GM12878 (cell line): ENCODE measurements around the gene FTL. TPM values are rescaled to one million over a fixed set of nuclear protein-coding genes. Genes with fewer than 3 reads are reported as not detected.

Experiments
- ATF2 ChIP-seq: IDR thresholded peaks from 2 replicates; pipeline ENCODE4 v1.6.1; 2012; ENCODE audit warnings: low read length, inconsistent platforms
- BCLAF1 ChIP-seq: fragments of 450-650 bp; IDR thresholded peaks from 2 replicates; pipeline ENCODE4 v1.6.1; 2017; ENCODE audit warnings: antibody characterized with exemption, mild to moderate bottlenecking, moderate library complexity
- BMI1 ChIP-seq: fragments of 450-650 bp; IDR thresholded peaks from 2 replicates; pipeline ENCODE4 v1.6.1; 2016; ENCODE audit warnings: mild to moderate bottlenecking, moderate library complexity, borderline replicate concordance
- CBX3 ChIP-seq: fragments of 200-600 bp; sonication (generic); IDR thresholded peaks from 2 replicates; pipeline ENCODE4 v1.6.1; 2016; ENCODE audit warnings: low read depth, borderline replicate concordance
- CBX5 ChIP-seq: sonication (generic); IDR thresholded peaks from 2 replicates; pipeline ENCODE4 v1.6.1; 2016; ENCODE audit warnings: low read depth, moderate library complexity, mild to moderate bottlenecking, inconsistent platforms
- CHD1 ChIP-seq: IDR thresholded peaks from 2 replicates; pipeline ENCODE4 v1.6.1; 2012; ENCODE audit warnings: low read depth, low read length, improper control_type of control experiment
- CREB1 ChIP-seq: IDR thresholded peaks from 2 replicates; pipeline ENCODE4 v1.6.1; 2012; ENCODE audit warnings: low read depth, mild to moderate bottlenecking, inconsistent platforms
- GATAD2B ChIP-seq: fragments of 450-650 bp; conservative IDR thresholded peaks from 2 replicates; pipeline ENCODE4 v1.6.1; 2017; ENCODE audit warnings: low read depth, mild to moderate bottlenecking, moderate library complexity
- IRF3 ChIP-seq: fragments of 450-650 bp; IDR thresholded peaks from 2 replicates; pipeline ENCODE4 v1.6.1; 2014; ENCODE audit warnings: mild to moderate bottlenecking
- IRF5 ChIP-seq: fragments of 450-650 bp; IDR thresholded peaks from 2 replicates; pipeline ENCODE4 v1.6.1; 2017; ENCODE audit warnings: borderline replicate concordance
- MAX ChIP-seq: IDR thresholded peaks from 2 replicates; pipeline ENCODE4 v1.6.1; 2012; ENCODE audit warnings: low read depth, low read length, improper control_type of control experiment
- MEF2B ChIP-seq: fragments of 450-650 bp; IDR thresholded peaks from 2 replicates; pipeline ENCODE4 v1.6.1; 2018; ENCODE audit warnings: mild to moderate bottlenecking, moderate library complexity; ENCODE audit not compliant: partially characterized antibody, poor library complexity, severe bottlenecking
- MTA2 ChIP-seq: fragments of 450-650 bp; IDR thresholded peaks from 2 replicates; pipeline ENCODE4 v1.6.1; 2016; ENCODE audit warnings: low read depth, mild to moderate bottlenecking, moderate library complexity
- NRF1 ChIP-seq: conservative IDR thresholded peaks from 2 replicates; pipeline ENCODE4 v1.6.1; 2011; ENCODE audit warnings: mild to moderate bottlenecking, low read depth, low read length, improper control_type of control experiment
- PAX8 ChIP-seq: fragments of 450-650 bp; IDR thresholded peaks from 2 replicates; pipeline ENCODE4 v1.6.1; 2017; ENCODE audit warnings: mild to moderate bottlenecking, moderate library complexity
- POU2F2 ChIP-seq: IDR thresholded peaks from 3 replicates; pipeline ENCODE4 v1.6.1; 2011; ENCODE audit warnings: low read depth, mild to moderate bottlenecking, low read length, borderline replicate concordance
- RAD51 ChIP-seq: fragments of 450-650 bp; IDR thresholded peaks from 2 replicates; pipeline ENCODE4 v1.6.1; 2016; ENCODE audit warnings: moderate library complexity, mild to moderate bottlenecking, inconsistent platforms
- RELB ChIP-seq: fragments of 450-650 bp; IDR thresholded peaks from 2 replicates; pipeline ENCODE4 v1.6.1; 2017; ENCODE audit warnings: low read depth, mild to moderate bottlenecking, moderate library complexity
- SP1 ChIP-seq: IDR thresholded peaks from one replicate; pipeline ENCODE4 v1.6.1; 2011; ENCODE audit warnings: low read depth, low read length
- SREBF1 ChIP-seq: IDR thresholded peaks from 2 replicates; pipeline ENCODE4 v1.6.1; 2012; ENCODE audit warnings: mild to moderate bottlenecking, low read length
- polyA plus RNA-seq, 11 experiments: library from polyadenylated mRNA; depleted of rRNA in 4 of 11; unstranded in 6 of 11; stranded (reverse) in 5 of 11; fragments of >200 nt; fragmentation: Nextera tagmentation in 4 of 11; fragmentation: Illumina TruSeq in 1 of 11; extraction: Ambion mirVana in 4 of 11; extraction: Trizol in 1 of 11; gene quantifications; 1 replicate in 1 of 11; 2 replicates in 10 of 11; pipeline versions ENCODE4 v1.2.1 to v1.2.3, GENCODE V29; 2011 to 2016; ENCODE audit warnings: inconsistent platforms in 2 of 11, missing spikeins in 2 of 11, low read depth in 1 of 11
- total RNA-seq, 4 experiments: library from RNA; depleted of rRNA in 3 of 4; stranded (reverse); fragments of >200 nt in 3 of 4; fragmentation: Illumina TruSeq in 1 of 4; extraction: Trizol in 1 of 4; gene quantifications; 2 replicates each; pipeline versions ENCODE4 v1.2.1 to v1.2.3, GENCODE V29; 2013 to 2021

Gene FTL
- total and polyA plus RNA-seq, 10 of the 15 experiments (the other 5 are each of a cell fraction or from before 2014, with no cell fraction given) = 364 to 8,913 (median 1,595) TPM

- TF ChIP-seq BCLAF1 (no peak), MAX (no peak), BMI1 (no peak), MTA2 (peak; percentile 57; the same call in 1 of the 2 replicates), CBX3 (no peak), CREB1 (no peak), SREBF1 (no peak), RAD51 (no peak), PAX8 (no peak), GATAD2B (0 out of 2 replicates have a peak, but pooled peaks have one; percentile 67), POU2F2 (peak; percentile 70; the same call in 1 of the 3 replicates), RELB (peak; percentile 50; the same call in 1 of the 2 replicates), NRF1 (no peak), IRF5 (no peak), ATF2 (no peak; the same call in 1 of the 2 replicates), SP1 (peak; percentile 63), CHD1 (no peak), MEF2B (no peak), IRF3 (no peak), CBX5 (no peak)
Observed at GRCh38 chr19:48962029-48962848, 2.9 kb upstream of the FTL start (continued).
